Progenitor cell of endocrine pancreas (in vitro differentiated cells): ENCODE results near the gene NTPCR. TPM values are rescaled to one million over a fixed set of nuclear protein-coding genes. Genes with fewer than 3 reads are reported as not detected.

ENCODE experiments used
- DNase-seq: peaks from one replicate; pipeline ENCODE4 v3.0.0; 2021; ENCODE audit warnings: low spot score; ENCODE audit not compliant: unreplicated experiment
- H3K27ac Mint-ChIP-seq: 2 replicates; pipeline ENCODE4 v1.8.0; 2021; ENCODE audit warnings: mild to moderate bottlenecking, moderate library complexity, mixed read lengths
- H3K27me3 Mint-ChIP-seq: 2 replicates; pipeline ENCODE4 v1.8.0; 2021; ENCODE audit warnings: mixed read lengths
- H3K36me3 Mint-ChIP-seq: 2 replicates; pipeline ENCODE4 v1.8.0; 2022; ENCODE audit warnings: mixed read lengths; ENCODE audit not compliant: insufficient read depth
- H3K4me1 Mint-ChIP-seq: 2 replicates; pipeline ENCODE4 v1.8.0; 2021; ENCODE audit warnings: low read depth, mixed read lengths
- H3K4me3 Mint-ChIP-seq: 2 replicates; pipeline ENCODE4 v1.8.0; 2021; ENCODE audit warnings: low read depth, mild to moderate bottlenecking, moderate library complexity, mixed read lengths
- H3K9me3 Mint-ChIP-seq: 2 replicates; pipeline ENCODE4 v1.8.0; 2021; ENCODE audit warnings: low read depth, mixed read lengths
- CTCF ChIP-seq: fragments of 200-600 bp; sonication (generic); IDR thresholded peaks from one replicate; pipeline ENCODE4 v1.5.0; 2021; ENCODE audit warnings: antibody characterized with exemption, mild to moderate bottlenecking; ENCODE audit not compliant: unreplicated experiment
- total RNA-seq: library from RNA; stranded (reverse); gene quantifications from 2 replicates; pipeline ENCODE4 v1.2.1, GENCODE V29; 2021

The NTPCR gene
- total RNA-seq, 1 donor from 2014 or later = 59.0 TPM

DNA sequence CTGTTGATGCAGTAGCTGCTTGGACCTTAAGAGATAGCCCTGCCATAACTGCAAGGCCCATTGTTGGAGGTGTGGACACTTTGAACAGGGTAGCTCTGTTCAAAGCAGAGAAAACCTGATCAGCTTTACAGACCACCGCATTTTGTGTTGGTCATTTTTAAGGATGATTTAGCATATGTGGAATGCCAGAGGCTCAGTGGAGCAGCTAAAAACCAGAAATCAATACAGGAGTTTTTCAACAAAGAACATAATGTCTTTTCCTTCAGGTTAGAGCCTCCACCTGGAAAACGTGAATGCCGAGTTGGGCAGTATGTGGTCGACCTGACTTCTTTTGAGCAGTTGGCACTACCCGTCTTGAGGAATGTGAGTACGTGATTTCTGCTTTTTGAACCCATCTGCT is 5.7 kb downstream of the NTPCR start:
- no peak for TF ChIP-seq CTCF
- H3K9me3 Mint-ChIP-seq = peaks cover 15% of the 10 kb centered on the region
- H3K36me3 Mint-ChIP-seq = peaks cover 36% of the 10 kb centered on the region
- no peak overlapping the region for H3K4me3 Mint-ChIP-seq
- no peak overlapping the region for H3K27ac Mint-ChIP-seq
- H3K27me3 Mint-ChIP-seq = no peaks in the 10 kb centered on the region
- H3K4me1 Mint-ChIP-seq = peaks cover 22% of the 10 kb centered on the region
- DNase-seq = no peak

- H3K4me1 Mint-ChIP-seq = peaks cover 10% of the 10 kb centered on the region
- no peak overlapping the region for H3K4me3 Mint-ChIP-seq
- peaks cover 15% of the 10 kb centered on the region for H3K9me3 Mint-ChIP-seq
- DNase-seq = no peak
- no peaks in the 10 kb centered on the region for H3K27me3 Mint-ChIP-seq
- no peak for TF ChIP-seq CTCF
- peaks cover 39% of the 10 kb centered on the region for H3K36me3 Mint-ChIP-seq
- no peak overlapping the region for H3K27ac Mint-ChIP-seq
These were observed 7.7 kb downstream of the NTPCR start for GRCh38 chr1:232958067-232958466.

GRCh38 chr1:232962761-232963745 is 12.6 kb downstream of the NTPCR start:
- no peak for DNase-seq
- TF ChIP-seq CTCF = no peak
- Mint-ChIP-seq H3K4me3 (no peak overlapping the region), H3K27me3 (no peaks in the 10 kb centered on the region), H3K4me1 (peaks cover 16% of the 10 kb centered on the region), H3K27ac (peak overlapping the region; percentile 57), H3K36me3 (peaks cover 25% of the 10 kb centered on the region), H3K9me3 (peaks cover 6% of the 10 kb centered on the region)

- no peak for TF ChIP-seq CTCF
- H3K4me3 Mint-ChIP-seq = no peak overlapping the region
- no peak for DNase-seq
- no peak overlapping the region for H3K27ac Mint-ChIP-seq
- H3K36me3 Mint-ChIP-seq = peaks cover 17% of the 10 kb centered on the region
- peaks cover 16% of the 10 kb centered on the region for H3K4me1 Mint-ChIP-seq
- H3K27me3 Mint-ChIP-seq = no peaks in the 10 kb centered on the region
- H3K9me3 Mint-ChIP-seq = no peaks in the 10 kb centered on the region
These were observed 14.2 kb downstream of the NTPCR start for GRCh38 chr1:232964601-232965000.

DNA sequence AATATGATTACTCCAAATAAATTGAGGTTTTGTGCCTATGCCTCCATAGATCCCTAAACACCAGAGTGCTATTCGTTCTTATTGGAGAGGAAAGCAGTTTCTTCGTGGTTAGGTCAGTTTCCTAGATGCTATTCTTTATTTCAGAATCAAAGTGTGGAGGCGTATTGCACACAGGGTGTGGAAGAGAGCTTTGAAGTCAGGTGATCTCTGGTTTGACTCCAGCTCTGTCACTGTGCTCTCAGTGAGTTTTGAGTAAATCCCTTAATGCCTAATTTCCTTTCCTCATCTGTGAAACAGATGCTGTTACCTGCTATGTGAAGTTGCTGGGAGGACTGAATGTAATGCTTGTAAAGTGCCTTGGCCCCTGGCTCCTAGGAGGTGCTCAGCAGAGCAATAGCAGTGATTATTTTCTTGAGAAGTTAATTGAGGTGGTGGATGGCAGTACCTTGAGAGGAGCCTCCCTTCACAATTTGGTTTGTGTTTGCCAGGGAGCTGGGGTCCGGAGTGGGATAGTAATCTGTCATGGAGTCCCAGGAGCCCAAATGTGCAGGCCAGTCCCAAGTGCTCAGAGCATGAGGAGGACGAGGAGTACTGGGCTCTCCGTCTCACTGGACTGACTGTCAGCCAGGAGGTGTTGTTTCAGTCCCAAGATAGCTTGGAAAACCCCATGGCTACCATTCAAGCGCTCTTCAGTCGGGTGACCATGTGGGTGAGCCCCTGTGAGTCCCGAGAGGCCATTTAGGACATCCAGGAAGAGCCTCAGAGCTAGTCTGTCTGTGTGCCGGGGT is 14.9 kb downstream of the NTPCR start:
- TF ChIP-seq CTCF = no peak
- DNase-seq = no peak
- peaks cover 16% of the 10 kb centered on the region for H3K4me1 Mint-ChIP-seq
- no peak overlapping the region for H3K4me3 Mint-ChIP-seq
- H3K36me3 Mint-ChIP-seq = peaks cover 17% of the 10 kb centered on the region
- no peaks in the 10 kb centered on the region for H3K27me3 Mint-ChIP-seq
- H3K9me3 Mint-ChIP-seq = no peaks in the 10 kb centered on the region
- H3K27ac Mint-ChIP-seq = no peak overlapping the region
